D721Med (cell line): ENCODE measurements around the gene PLCB3.

ENCODE experiments used
- DNase-seq: peaks from one replicate; pipeline ENCODE4 v3.0.0; 2011; ENCODE audit warnings: low spot score; ENCODE audit not compliant: insufficient read length
- FAIRE-seq: peaks from 2 replicates; lab custom pipeline; 2011; peaks lifted over from hg19 to GRCh38; lab: Jason Lieb, UNC
- CTCF ChIP-seq: IDR thresholded peaks from 2 replicates; pipeline ENCODE4 v1.5.1; 2012; ENCODE audit warnings: mild to moderate bottlenecking, control low read depth; ENCODE audit not compliant: insufficient read depth; ENCODE audit errors: missing control alignments

Gene PLCB3

GRCh38 chr11:64268025-64268892 lies 16.9 kb downstream of the PLCB3 start:
- TF ChIP-seq CTCF, result no peak
- FAIRE-seq, result no peak
- no peak for DNase-seq

- DNase-seq (no peak), FAIRE-seq (no peak)
- TF ChIP-seq CTCF, result no peak
These were observed 17.7 kb downstream of the PLCB3 start for GRCh38 chr11:64268893-64269539.

- FAIRE-seq (no peak), DNase-seq (no peak)
- no peak for TF ChIP-seq CTCF
These were observed 18.4 kb downstream of the PLCB3 start for GRCh38 chr11:64269540-64270220.

GRCh38 chr11:64275031-64275800 lies 23.9 kb downstream of the PLCB3 start:
- FAIRE-seq, result no peak
- DNase-seq, result no peak
- no peak for TF ChIP-seq CTCF

- DNase-seq (no peak), FAIRE-seq (no peak)
These were observed 24.5 kb downstream of the PLCB3 start for GRCh38 chr11:64275841-64276240.

More at GRCh38 chr11:64275841-64276240, 24.5 kb downstream of the PLCB3 start:
- TF ChIP-seq CTCF, result no peak
